Measurements from ENCODE around the gene EIF1AD.
"Not testable (repeated sequence)": the region's sequence is repeated elsewhere in the genome, so short reads cannot be mapped to it uniquely, and the experiment has no call there.

Gene EIF1AD

DNA sequence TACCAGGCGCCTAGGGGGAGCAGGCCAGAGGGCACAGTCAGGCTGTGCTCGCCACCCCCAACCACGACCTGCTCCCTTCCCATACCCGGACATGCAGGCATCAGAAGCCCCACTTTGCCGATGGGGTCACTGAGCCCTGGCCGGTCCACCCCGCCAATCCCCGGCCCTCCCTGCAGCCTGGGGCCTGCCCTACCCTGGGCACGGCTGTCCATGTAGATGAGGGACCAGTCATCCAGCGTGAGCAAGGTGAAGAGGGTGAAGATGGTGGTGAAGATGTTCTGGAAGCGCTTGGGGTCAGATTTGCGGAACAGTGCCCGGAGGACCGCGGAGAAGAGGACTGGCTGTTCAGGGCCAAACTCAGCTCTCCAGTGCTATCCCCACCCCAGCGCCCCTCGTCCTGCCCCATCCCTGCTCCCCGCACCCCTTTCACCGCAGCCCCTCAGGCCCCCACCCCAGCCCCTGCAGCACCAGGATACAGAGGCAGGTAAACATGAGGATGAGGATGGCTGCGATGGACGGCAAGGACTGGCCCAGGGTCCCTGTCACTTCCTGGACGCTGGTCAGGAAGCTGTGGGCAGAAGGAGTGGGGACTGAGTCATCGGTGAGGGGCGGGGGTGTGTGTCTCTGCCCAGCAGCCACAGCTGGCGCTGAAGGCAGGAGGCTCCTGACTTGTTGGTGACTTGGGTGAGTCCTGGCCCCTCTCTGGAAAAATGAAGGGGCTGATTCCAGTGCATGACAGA, 18.8 kb upstream of the EIF1AD start:
- DNase-seq: peak; percentile 46

DNA sequence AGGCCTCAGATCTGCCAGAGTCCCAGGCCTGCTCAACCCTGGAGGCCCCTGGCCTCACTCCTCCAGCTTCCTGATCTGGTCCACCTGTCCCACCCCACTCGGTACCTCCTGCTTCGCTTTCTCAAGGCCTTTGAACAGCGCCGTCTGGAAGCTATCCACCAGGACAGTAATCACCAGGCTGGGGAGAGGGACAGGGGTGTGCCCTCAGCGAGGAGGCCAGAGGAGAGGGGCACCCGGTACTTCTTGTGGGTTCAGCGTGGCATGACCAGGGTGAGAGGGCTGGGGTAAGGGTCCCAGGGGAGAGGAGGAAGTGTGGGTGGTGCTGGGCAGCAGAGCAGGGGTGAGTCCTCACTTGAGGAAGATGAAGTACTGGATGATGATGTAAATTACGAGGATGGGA, 18.3 kb upstream of the EIF1AD start:
- DNase-seq: no peak

DNA sequence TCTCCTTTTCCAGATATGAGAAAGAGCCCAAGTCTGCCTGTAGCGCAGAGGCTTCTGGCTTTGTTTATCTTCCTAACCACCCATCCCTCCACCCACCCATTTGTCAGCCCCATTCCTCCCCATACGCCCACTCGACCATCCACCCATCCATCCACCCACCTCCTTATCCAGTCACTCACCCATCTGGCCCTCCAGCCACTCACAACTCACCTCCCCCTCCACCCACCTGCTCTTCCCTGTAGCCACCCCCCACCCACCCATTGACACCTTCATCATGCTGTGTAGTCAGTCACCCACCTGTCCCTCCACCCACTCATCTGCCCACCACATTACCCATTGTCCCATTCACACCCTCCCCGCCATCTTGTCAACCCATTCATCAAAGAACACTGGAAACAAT, 15.4 kb upstream of the EIF1AD start:
- no peak for DNase-seq

DNA sequence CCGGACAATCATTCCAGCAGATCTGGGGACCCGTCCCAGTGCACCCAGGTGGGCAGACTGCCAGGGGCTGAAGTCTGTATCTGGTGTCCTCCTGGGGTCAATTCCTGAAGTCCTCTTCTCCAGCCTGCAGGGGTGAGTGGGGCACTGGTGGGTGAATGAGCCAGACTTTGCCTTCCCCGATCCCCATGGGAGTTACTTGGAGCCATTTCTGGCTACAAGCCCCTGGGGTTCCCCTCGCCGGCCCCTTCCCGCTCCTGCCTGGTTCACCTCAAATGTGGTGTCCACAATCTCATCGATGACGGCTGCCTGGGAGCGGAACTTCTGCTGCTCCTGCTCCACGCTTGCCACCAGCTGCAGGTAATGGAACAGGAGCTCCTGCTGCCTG, 14.8 kb upstream of the EIF1AD start:
- no peak for DNase-seq

DNA sequence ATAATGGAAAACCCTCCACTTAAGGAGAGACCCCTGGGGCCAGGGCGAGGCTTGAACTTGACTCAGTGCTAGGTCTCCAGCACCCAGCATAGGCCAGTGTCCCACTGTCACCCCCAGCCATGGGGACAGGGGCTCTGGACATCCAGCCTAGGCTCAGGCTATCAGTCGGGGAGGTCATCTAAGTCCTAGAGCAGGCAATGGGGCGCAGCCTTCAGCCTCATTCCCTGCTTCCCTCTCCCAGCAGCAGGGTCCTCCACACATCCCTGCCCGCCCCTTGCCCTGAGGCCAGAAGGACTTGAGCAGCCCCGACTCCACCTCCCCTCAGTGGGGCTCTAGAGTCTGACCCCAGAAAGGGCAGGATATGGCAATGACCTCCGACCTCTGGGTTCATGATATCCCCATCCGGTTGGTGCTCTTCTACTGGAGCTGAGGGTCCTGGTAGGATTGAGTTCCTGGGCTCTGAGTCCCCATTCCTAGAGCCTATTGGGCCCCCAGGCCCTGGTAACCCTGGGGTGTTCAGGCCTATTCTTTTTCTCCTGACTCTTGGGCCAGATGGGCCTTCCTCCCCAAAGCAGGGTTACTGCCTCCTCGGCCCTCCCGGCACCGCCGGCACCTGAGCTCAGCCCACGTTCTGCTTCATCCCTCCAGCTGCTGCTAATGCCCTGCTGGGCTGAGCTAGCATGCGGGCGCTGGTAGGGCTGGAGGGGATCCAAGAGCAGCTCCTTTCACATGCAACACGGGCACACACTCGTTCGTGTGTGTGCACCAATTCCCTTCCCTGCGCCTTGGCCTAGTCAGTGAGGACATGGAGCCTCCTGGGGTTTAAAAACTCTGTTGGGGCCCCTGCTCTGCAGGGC, 14.2 kb upstream of the EIF1AD start:
- DNase-seq: no peak

DNA sequence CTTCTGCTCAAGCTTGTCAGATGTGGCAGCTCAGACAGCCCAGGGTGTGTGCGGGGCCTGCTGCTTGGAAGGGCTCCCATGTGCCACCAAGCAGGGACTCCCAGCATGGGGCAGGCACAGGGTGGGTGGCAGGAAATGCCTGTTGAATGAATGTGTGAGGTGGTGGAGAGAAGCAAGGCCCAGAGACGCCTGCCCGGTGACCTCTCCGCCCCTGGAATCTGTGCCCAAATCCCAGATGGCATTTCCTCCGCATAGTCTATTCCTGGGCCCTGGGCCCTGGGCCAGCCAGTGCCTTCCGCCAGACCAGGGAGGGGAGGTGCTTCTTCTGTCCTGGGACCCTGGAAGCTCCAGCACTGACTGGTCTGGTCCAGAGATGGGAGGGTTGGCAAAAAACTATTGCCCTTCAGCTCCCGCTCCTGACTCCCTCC, 13.5 kb upstream of the EIF1AD start:
- DNase-seq: peak; percentile 26

DNA sequence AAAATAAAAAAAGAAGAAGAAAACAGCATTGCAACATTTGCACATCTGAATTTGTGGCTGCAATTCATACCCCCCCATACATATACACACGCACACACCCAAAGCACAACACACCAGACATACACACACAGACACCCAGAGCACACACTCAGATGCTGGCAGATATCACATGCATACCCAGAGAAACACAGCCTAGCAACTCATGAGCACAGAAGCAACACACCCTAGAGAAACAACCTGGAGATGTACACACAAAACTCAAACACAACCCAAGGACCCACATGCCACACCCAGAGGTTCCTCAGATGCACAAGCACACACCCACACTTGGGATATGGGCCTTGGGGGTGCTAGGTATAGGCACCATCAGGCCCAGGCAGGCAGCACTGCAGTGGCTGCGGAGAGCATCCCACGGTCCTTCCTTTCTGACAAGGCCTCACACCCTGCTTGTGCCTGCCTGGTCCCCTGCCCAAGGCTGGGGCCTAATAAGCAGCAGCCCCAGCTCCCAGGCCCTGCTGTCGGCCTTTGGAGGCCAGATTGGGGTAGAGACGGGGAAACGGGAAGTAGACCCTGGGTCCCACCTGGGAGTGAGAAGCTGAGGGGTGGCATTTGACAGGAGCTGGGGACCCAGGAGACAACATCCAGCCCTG, 13.0 kb upstream of the EIF1AD start:
- no peak for DNase-seq

DNA sequence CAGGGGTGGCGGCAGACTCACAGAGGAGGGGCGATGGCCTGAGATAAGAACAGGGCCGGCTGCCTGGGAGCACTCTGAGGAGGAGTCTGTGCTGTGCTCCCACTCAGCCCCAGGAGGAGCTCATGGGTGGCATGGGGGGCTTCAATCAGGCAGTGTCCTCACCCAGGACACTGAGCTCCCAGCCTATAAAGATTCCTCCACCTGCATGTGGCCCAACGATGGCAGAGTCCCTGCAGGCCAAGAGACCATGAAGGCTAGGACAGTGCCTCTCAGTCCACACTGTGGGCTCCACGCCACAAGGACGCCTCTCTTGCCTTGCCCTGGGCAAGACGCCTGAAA, 11.8 kb upstream of the EIF1AD start:
- no peak for DNase-seq

DNA sequence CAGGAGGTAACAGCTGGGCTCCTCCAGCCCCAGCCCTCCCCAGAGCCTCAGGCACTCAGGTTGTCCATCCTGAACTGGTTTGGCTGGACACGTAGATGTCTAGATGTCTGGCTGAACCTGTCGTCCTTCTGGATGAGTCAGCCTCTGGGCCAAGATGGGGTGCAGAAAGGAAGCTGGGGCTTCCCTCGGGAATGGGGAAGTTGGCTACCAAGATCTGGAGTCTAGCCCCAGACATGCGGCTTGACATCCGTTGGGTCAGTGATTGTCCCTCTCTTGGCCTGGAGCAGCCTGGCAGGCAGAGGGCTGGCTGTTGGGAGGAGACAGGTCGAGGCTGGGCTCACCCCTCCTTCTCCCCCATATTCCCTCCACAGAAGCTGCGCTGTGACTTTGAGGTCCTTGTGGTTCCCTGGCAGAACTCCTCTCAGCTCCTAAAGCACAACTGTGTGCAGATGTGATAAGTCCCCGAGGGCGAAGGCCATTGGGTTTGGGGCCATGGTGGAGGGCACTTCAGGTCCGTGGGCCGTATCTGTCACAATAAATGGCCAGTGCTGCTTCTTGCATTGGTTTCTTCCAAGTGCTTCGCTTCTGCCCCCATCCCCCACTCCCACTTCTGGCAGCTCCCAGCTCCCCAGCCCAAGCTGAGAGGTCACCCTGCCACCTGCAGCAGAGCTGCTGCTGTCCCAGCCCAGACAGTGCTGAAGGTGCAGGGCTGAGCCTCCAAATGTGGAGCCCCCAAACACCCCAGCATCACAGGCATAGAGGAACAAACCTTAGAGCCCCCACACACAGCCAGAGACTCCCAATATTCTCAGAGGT, 11.2 kb upstream of the EIF1AD start:
- no peak for DNase-seq

DNA sequence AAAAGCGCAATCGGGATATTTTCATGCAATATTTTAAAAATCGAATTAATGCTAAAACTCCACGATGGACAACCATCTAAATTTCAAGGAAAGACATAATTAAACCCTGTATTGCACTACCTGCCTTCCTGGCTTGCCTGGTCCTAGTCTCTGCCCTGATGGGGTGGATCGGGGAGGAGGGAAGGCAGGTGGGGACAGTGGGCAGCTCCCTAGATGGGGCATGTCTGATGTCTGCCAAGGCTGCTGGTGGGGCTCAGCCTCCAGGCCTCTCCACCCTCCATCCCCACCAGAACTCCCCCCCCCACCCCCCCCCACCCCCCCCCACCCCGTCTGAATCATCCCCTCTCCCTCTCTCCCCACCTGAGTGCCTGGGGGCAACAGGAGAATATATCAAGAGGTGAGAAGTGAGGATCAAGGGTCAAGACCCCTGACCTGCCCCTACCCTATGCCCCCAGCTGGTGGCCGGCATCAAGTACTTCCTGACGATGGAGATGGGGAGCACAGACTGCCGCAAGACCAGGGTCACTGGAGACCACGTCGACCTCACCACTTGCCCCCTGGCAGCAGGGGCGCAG, 10.5 kb upstream of the EIF1AD start:
- DNase-seq: no peak

DNA sequence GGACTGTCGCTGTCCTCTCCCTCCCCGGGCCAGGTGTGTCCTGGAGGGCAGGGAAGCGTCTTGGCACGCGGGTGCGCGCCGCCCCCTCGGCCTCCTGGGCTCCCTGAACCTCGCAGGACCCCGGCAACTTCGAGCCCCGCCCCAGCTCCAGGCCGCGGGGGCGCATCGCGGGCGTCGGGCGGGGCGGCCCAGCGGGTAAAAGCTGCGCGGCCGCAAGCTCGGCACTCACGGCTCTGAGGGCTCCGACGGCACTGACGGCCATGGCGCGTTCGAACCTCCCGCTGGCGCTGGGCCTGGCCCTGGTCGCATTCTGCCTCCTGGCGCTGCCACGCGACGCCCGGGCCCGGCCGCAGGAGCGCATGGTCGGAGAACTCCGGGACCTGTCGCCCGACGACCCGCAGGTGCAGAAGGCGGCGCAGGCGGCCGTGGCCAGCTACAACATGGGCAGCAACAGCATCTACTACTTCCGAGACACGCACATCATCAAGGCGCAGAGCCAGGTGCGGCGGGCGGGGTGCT, 9.9 kb upstream of the EIF1AD start, which contains the start of gene CST6:
Gene CST6, plus strand, starts transcription at position 224 of the 519 bp plus-strand sequence. Its CDS starts 37 bp downstream, at position 261.
- no peak for DNase-seq

DNA sequence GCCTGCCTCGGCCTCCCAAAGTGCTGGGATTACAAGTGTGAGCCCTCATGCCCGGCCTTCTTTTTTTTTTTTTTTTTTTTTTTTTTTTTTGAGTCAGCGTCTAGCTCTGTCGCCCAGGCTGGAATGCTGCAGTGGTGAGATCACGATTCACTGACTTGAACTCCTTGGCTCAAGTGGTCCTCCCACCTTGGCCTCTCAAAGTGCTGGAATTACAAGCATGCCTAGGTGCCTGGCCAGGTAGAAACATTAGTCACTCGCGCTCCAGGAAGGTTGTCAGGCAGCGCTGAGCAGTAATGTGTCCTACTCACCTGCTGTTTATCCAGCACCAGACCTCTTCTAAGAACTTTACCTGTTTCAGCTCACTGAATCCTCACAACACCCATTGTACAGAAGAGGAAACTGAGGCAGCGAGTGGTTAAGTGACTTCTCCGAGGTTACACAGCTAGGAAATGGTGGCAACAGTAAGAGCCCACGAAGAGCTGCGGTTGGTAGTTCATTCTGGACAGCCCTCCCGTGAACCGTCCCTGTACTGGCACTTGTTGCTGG, 9.4 kb upstream of the EIF1AD start:
- peak; percentile 53 for DNase-seq

DNA sequence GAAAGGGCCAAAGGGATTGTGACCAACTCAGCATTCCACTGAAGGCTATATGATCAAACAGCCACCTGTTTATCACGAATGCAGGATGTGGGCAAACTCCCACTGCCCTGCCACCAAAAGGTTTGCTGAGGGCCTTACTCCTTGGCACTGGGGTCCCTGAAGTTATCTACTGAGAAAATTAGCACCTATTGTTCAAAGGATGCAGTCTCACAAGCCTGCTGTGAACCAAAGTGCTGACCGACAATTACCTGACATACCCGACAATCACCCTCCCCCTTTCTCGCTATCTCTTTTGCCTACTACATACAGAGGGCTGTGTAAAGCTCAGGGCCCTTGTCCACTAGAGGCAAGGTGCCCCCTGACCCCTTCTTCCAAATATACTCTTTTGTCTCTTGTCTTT, 8.1 kb upstream of the EIF1AD start:
- DNase-seq: not testable (repeated sequence)

DNA sequence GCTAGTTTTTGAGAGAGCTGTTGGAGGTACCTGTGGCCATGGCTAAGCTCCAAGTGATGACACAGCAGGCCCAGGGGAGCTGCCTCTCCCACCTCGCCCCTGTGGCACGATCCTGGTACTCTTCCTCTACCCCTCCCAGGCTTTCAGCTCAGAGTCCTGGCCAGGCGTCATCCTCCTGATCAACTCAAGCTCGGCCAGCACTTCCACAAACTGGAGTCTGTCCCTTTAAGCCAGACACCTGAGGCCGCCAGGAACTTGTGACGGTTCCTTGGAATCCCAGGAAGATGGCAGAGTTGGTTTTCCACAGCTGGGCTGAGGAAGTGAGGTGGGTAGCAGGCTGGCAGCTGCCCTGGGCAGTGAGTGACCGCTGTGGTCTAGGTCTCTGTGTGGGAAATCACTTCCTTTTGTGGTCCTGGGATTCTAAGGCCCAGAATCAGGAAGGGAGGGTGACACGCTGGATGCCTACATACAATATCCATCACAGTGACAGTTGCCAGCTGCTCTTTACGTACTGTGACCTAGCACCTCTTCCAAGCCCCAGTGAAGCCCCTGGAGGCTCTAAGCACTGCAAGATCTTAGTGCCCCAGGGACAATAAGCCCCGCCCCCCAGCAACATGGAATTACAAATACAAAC, 6.6 kb upstream of the EIF1AD start:
- DNase-seq: no peak

DNA sequence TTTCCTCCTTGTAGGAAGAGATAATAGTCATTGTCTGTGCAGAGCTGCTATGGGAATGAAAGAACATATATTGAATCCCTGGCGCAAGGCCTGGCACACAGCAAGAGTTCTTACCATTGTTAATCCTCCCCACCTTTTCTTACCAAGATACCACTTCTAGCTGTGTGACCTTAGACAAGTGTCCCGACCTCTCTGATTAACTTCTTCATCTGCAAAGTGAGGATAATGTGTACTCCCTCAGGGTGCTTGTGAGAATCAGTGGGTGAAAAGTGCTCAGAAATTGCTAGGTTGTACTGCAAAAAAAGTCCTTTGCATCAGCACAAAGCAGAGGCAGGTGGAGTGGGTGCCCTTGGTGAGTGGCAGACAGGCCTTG, 6.1 kb upstream of the EIF1AD start:
- no peak for DNase-seq

DNA sequence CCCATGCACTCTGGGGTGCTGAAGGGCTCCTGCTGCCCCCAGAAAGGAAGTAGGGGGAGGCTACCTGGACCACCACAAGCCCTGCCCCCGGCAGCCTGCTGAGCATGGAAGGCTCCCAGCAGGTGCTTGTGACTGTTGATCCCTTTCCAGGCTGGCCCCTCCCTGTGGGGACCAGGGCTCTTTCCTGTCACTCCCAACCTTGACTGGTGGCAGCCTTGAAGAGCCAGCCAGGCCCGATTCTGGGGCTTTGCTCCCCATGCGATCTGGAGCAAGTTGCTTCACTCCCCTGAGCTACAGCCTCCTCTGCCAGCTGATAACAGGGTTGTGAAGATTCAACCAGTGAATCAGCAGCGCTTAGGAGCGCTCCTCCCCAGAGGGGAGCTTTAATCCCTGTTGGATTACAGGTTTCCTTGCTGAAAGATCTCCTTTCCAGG, 5.3 kb upstream of the EIF1AD start:
- no peak for DNase-seq

DNA sequence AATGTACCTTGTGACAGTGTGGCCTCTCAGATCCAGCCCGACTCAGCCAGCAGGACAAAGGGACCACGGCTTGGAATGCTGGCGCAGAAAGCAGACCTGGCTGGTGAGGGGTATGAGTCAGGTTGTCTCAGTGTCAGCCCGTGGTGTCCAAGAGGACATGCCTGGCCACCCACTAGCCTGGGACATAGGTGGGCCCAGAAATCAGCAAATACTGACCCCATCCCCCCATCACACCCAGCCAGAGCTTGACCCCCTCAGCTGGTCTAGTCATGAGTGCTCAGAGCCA, 4.9 kb upstream of the EIF1AD start:
- no peak for DNase-seq

DNA sequence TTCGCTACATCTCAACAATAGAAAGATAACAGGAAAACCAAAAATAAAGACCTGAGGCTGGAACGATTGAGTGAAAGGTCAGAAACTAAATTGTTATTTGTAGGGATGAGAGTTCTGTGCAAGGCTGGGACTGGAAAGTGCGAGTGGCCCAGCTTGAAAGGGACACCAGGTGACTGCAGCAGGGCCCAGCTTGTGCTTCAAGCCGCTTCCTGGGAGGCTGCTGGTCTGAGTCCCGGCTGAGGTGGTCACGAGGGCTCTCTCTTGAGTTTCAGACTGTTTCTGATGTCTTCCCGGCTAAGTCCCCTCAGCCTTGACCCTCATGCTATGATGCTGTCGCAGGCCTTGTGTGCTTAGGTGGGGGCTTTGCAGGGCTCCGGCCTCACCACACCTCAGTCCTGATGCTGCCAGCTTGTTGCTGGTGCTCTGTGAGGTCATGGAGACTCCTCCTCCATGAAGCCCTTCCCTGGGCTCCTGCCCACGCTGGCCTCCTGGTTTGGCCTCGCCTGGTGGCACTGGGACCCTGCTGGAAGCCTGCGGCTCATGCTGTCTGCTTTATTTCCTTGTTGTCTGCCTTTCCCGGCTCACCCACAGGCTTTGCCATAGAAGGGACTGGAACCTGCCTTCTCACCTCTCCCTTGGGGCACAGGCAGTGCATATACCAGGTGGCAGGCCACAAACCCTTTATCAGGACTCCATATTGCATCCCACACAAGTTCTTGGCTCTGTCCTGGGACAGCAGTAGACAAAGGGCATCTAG, 4.4 kb upstream of the EIF1AD start:
- no peak for DNase-seq

DNA sequence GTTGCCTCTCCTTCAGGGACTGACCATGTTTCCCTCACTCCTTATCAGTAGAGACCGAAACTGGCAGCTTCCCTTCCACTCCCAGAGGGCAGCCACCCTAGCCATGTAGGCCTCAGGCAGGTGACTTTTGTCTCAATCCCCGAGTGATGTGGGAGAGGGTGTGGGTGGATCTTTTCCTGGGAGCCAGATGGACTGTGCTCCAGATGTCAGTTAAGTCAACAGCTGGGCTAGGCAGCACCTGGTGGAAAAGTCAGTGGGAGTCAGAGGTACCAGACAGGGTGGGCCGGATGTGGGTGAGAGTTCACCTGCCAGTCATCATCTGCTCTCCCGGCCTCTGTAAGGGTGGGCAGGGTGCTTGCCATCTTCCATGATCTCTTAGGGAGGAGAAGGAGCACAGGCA, 2.2 kb upstream of the EIF1AD start:
- no peak for DNase-seq

DNA sequence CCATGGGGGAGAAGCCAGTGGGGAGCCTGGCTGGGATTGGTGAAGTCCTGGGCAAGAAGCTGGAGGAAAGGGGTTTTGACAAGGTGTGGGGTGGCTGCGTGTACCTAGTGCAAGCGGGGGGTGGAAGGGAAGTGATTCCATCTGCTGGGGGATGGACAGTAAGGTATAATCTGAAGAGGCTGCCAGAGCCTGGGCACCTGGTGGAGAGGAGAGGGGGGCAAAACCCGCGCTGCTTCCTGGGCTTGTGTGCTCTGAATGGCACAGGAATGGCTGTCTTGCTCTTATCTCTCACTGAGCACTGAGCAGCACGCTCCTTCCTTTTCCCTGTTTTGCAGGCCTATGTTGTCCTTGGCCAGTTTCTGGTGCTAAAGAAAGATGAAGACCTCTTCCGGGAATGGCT, 1.3 kb upstream of the EIF1AD start:
- DNase-seq: no peak

DNA sequence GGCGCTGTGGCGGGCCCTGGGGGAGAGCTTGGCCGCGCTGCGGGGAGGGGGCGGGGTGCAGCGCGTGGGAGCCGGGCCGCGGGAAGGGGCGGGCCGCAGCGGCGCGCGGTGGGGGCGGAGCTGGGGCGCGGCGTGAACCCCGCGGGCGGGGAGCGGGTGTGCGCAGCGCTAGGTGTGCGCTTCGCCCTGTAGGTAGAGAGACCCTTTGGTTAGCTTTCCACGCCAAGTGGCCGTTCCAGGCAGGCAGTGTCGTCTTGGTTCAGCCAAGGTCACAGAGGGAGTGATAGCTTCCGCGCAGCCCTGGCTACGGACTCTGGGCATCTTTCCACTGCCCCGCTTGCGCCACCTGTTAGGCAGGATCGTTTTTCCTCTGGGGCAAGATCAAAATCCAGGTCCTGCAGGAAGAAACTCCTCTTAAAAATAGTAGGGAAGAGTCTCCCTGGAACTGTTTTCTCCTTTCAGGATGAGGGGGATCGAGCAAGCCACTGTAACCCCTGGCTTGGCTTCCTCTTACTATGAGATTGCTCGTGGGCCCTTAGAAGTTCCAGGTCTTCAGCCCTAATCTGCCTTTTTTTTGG, 780 bp upstream of the EIF1AD start:
- no peak for DNase-seq

All from fibroblast of upper back skin (primary cell).